HTR-8/SVneo (cell line): ENCODE data around the gene AMHR2.

Source experiments
- DNase-seq: peaks from one replicate; pipeline ENCODE4 v3.0.0; 2011; ENCODE audit warnings: low spot score, mixed read lengths; ENCODE audit not compliant: insufficient read length
- FAIRE-seq: peaks from 2 replicates; lab custom pipeline; 2011; peaks lifted over from hg19 to GRCh38; lab: Jason Lieb, UNC

The AMHR2 gene

GRCh38 chr12:53472056-53472582 is 48.5 kb downstream of the AMHR2 start:
- no peak for DNase-seq

GRCh38 chr12:53474077-53474476 is 50.4 kb downstream of the AMHR2 start:
- DNase-seq, result no peak
- FAIRE-seq, result no peak

More at GRCh38 chr12:53472056-53472582, 48.5 kb downstream of the AMHR2 start:
- no peak for FAIRE-seq

- FAIRE-seq (no peak), DNase-seq (no peak)
Observed at GRCh38 chr12:53474819-53475218, 51.2 kb downstream of the AMHR2 start.

- DNase-seq (no peak), FAIRE-seq (no peak)
Observed at GRCh38 chr12:53476769-53477209, 53.1 kb downstream of the AMHR2 start.

- DNase-seq (no peak), FAIRE-seq (no peak)
Observed at GRCh38 chr12:53478865-53479264, 55.2 kb downstream of the AMHR2 start.

GRCh38 chr12:53479331-53479730 is 55.7 kb downstream of the AMHR2 start:
- DNase-seq (no peak), FAIRE-seq (no peak)

- DNase-seq (no peak), FAIRE-seq (no peak)
Observed at GRCh38 chr12:53480491-53481442, 57.1 kb downstream of the AMHR2 start.
